ENCODE data around the gene SP8.

Gene SP8

GRCh38 chr7:20798694-20799121, 12.0 kb upstream of the SP8 start:
- no peak overlapping the region for H3K4me3 ChIP-seq (ENCODE audit: control insufficient read depth, low read depth, low read length)
- no peak for TF ChIP-seq CTCF (conservative IDR thresholded peaks at IDR 0.05; ENCODE audit: control insufficient read depth, insufficient read depth, low read depth, low read length)
- DNase-seq (ENCODE audit: low read depth) = no peak

- TF ChIP-seq CTCF (conservative IDR thresholded peaks at IDR 0.05; ENCODE audit: control insufficient read depth, insufficient read depth, low read depth, low read length) = no peak
- H3K4me3 ChIP-seq (ENCODE audit: control insufficient read depth, low read depth, low read length) = peak overlapping the region; percentile 15
- DNase-seq (ENCODE audit: low read depth) = no peak
These were observed 11.5 kb upstream of the SP8 start for GRCh38 chr7:20798081-20798693.

GRCh38 chr7:20797462-20798080, 10.9 kb upstream of the SP8 start:
- peak overlapping the region; percentile 29 for H3K4me3 ChIP-seq (ENCODE audit: control insufficient read depth, low read depth, low read length)
- no peak for TF ChIP-seq CTCF (conservative IDR thresholded peaks at IDR 0.05; ENCODE audit: control insufficient read depth, insufficient read depth, low read depth, low read length)
- no peak for DNase-seq (ENCODE audit: low read depth)

GRCh38 chr7:20797042-20797461, 10.4 kb upstream of the SP8 start:
- no peak overlapping the region for H3K4me3 ChIP-seq (ENCODE audit: control insufficient read depth, low read depth, low read length)
- TF ChIP-seq CTCF (conservative IDR thresholded peaks at IDR 0.05; ENCODE audit: control insufficient read depth, insufficient read depth, low read depth, low read length) = no peak
- no peak for DNase-seq (ENCODE audit: low read depth)

GRCh38 chr7:20796500-20796899, 9.8 kb upstream of the SP8 start:
- DNase-seq (ENCODE audit: low read depth) = no peak
- no peak overlapping the region for H3K4me3 ChIP-seq (ENCODE audit: control insufficient read depth, low read depth, low read length)
- TF ChIP-seq CTCF (conservative IDR thresholded peaks at IDR 0.05; ENCODE audit: control insufficient read depth, insufficient read depth, low read depth, low read length) = no peak

- no peak for DNase-seq (ENCODE audit: low read depth)
- TF ChIP-seq CTCF (conservative IDR thresholded peaks at IDR 0.05; ENCODE audit: control insufficient read depth, insufficient read depth, low read depth, low read length) = no peak
These were observed 9.2 kb upstream of the SP8 start for GRCh38 chr7:20795881-20796280.

More at GRCh38 chr7:20795881-20796280, 9.2 kb upstream of the SP8 start:
- H3K4me3 ChIP-seq (ENCODE audit: control insufficient read depth, low read depth, low read length) = no peak overlapping the region

All from fibroblast of mammary gland (primary cell).